Pericardium fibroblast (primary cell): ENCODE data around the gene CACNA2D3. TPM values are rescaled to one million over a fixed set of nuclear protein-coding genes. Genes with fewer than 3 reads are reported as not detected.

ENCODE experiments used
- total RNA-seq: library from RNA; depleted of rRNA; stranded (reverse); fragments of >200 nt; gene quantifications from 2 replicates; pipeline ENCODE4 v1.2.3, GENCODE V29; 2015

Gene CACNA2D3
- total RNA-seq, result 3.4 TPM in 1 of 2 replicates, not detected in the other

DNA sequence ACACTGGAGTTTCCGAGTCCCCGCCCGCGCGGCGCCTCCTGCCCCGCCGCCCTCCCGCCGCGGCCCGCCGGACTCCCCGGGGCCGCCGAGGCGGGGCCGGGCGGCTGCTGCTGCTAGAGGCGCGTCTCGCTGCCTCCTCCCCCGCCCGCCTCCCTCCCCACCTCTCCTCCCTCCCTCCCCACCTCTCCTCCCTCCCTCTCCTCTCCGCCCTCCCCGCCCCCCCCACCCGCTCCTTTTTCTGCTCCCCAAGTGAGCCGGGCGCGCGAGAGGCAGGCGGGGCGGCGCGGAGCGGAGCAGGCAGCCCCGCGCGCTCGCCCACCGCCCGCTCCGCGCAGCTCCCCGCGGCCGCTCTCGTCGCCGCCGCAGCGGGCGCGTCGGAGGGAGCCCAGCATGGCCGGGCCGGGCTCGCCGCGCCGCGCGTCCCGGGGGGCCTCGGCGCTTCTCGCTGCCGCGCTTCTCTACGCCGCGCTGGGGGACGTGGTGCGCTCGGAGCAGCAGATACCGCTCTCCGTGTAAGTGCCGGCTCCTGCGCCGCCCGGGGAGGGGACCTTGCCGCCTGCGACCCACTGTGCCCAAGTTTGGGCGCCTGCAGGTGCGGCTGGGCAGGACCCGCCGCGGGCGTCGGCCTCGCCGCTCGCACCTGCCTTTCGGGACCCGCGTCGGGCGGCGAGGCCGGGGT is at the start of gene CACNA2D3:
CACNA2D3 (plus strand) TSS at position 229 of the 679 bp plus-strand sequence.

DNA sequence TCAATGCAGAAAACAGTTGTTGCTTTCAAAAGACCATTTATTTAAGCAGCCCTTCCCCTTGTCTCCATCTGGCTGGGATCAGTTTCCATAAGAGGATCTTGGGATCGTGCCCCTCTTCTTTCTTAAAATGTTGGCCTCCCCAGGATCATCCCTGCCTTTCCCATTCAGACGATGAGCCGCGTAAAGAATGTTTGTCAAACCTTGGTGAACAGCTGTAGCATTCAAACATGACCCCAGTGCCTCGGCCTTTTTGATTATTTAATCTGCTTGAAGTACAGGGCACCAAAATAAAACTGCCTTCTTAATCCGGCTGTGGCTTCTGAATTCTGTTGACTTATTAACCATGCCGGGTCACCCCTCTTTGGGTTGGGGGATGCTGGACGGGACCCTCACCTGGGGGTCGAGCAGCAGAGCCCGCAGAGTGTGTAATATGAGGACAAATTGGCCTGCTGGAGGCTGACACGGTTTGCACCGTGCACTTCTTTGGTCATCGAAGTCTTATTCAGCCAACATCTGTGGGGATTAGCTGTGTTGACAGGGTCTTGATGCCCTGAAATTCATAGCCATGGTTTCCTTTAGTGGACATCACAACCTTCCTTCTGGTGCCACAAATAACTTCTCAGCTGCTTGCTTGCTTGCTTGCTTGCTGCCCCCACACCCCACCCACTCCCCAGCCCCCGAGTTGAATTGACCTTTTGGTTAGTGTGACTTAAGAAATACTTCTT is 805.9 kb downstream of the CACNA2D3 start, which contains the start of gene LRTM1:
LRTM1 (minus strand) TSS at position 14 of the 725 bp plus-strand sequence. CDS start 148 bp downstream, outside the sequence.

Other genes with a start within 250 kb of the CACNA2D3 start
- 22.8 and 27.3 TPM in 2 replicates for gene ACTR8, start 240.4 kb upstream of the CACNA2D3 start, total RNA-seq
- gene SELENOK, start 230.7 kb upstream of the CACNA2D3 start, total RNA-seq, result 14.9 and 23.0 TPM in 2 replicates